Putamen (tissue), 1 donor: ENCODE results near the gene CHCHD4.

Experiments used
- DNase-seq: peaks from one replicate; pipeline ENCODE4 v3.0.0-alpha.2; 2016; ENCODE audit warnings: low spot score

The CHCHD4 gene

GRCh38 chr3:14150078-14150477, 25.4 kb upstream of the CHCHD4 start:
- DNase-seq = no peak

GRCh38 chr3:14148041-14148985, 23.6 kb upstream of the CHCHD4 start:
- DNase-seq = no peak

GRCh38 chr3:14147617-14148016, 22.9 kb upstream of the CHCHD4 start:
- DNase-seq = no peak

GRCh38 chr3:14147066-14147435, 22.4 kb upstream of the CHCHD4 start:
- no peak for DNase-seq

- DNase-seq = no peak
Observed at GRCh38 chr3:14146381-14147065, 21.9 kb upstream of the CHCHD4 start.

- no peak for DNase-seq
Observed at GRCh38 chr3:14145670-14146380, 21.2 kb upstream of the CHCHD4 start.

- no peak for DNase-seq
Observed at GRCh38 chr3:14145236-14145635, 20.6 kb upstream of the CHCHD4 start.

- DNase-seq = peak; percentile 62
Observed at GRCh38 chr3:14144423-14145075, 19.9 kb upstream of the CHCHD4 start.

GRCh38 chr3:14143271-14144225, 18.9 kb upstream of the CHCHD4 start:
- no peak for DNase-seq

GRCh38 chr3:14142567-14143270, 18.0 kb upstream of the CHCHD4 start:
- DNase-seq = no peak

- DNase-seq = no peak
Observed at GRCh38 chr3:14141602-14142341, 17.1 kb upstream of the CHCHD4 start.

GRCh38 chr3:14141144-14141543, 16.5 kb upstream of the CHCHD4 start:
- DNase-seq = peak; percentile 34

- DNase-seq = no peak
Observed at GRCh38 chr3:14140668-14141067, 16.0 kb upstream of the CHCHD4 start.

- DNase-seq = no peak
Observed at GRCh38 chr3:14139771-14140170, 15.1 kb upstream of the CHCHD4 start.

GRCh38 chr3:14138878-14139655, 14.4 kb upstream of the CHCHD4 start:
- DNase-seq = no peak

GRCh38 chr3:14138109-14138877, 13.6 kb upstream of the CHCHD4 start:
- peak; percentile 33 for DNase-seq

GRCh38 chr3:14137445-14137844, 12.8 kb upstream of the CHCHD4 start:
- DNase-seq = no peak

- DNase-seq = no peak
Observed at GRCh38 chr3:14137004-14137403, 12.3 kb upstream of the CHCHD4 start.
